ENCODE measurements around the gene UMPS.
A peak's percentile ranks its signal among the peaks of the same experiment; 100 is the strongest.
"Not testable (repeated sequence)": the region's sequence is repeated elsewhere in the genome, so short reads cannot be mapped to it uniquely, and the experiment has no call there.

Gene UMPS

GRCh38 chr3:124707656-124708062, 22.6 kb upstream of the UMPS start:
- DNase-seq, result no peak

- DNase-seq, result no peak
Measured at GRCh38 chr3:124714223-124714853, 15.9 kb upstream of the UMPS start.

DNA sequence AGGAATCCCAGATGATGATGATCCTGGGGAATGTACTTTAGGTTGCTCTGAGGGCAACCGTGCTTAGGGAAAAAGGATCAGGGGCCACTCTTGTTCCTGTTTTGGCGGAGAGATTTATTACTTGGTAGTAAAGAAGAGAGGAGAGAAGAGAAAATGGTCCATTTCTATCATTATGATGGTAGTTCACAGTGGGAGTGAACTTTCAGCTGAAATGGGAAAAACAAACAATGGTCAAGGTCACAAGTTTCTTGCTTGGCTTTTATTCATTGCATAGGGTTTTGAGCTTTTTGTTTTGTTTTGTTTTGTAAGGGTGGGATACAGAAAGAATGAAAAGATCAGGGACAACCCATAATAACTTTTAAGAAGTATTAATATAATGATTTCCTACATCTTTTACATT, 7.7 kb upstream of the UMPS start:
- no peak for DNase-seq

- DNase-seq, result no peak
Measured at GRCh38 chr3:124730941-124731297, 667 bp downstream of the UMPS start.

DNA sequence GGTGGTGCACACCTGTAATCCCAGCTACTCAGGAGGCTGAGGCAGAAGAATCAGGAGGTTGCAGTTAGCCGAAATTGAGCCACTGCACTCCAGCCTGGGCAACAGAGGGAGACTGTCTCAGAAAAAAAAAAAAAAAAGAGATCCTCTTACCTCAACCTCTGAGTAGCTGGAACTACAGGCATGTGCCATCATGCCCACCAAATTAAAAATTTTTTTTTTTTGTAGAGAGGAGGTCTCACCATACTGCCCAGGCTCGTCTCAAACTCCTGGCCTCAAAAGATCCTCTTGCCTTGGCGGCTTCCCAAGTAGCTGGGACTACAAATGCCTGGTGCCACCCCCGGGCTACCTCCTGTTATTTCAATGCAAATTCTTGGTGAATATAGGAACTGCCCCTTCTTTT, 1.5 kb downstream of the UMPS start:
- DNase-seq, result no peak

GRCh38 chr3:124741027-124741426, 10.8 kb downstream of the UMPS start:
- no peak for DNase-seq

DNA sequence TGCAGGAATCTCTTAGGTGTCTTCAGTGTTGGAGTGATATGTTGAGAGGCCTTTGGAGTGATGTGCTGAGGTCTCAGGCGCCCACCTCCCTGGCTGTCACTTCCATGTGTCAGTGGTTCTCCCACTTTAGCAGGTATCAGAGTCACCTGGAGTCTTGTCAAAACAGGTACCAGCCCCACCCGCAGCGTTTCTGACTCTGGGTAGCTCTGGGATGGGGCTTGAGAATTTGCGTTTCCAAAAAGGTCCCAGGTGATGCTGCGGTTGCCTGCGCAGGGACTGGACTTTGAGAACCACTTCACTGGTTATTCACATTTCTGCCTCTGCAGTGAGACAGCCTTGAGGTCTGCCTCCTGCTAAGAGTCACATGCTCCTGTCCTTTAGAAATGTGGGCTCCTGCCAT, 15.5 kb downstream of the UMPS start:
- DNase-seq, result no peak

GRCh38 chr3:124747111-124747981, 17.1 kb downstream of the UMPS start:
- no peak for DNase-seq

DNA sequence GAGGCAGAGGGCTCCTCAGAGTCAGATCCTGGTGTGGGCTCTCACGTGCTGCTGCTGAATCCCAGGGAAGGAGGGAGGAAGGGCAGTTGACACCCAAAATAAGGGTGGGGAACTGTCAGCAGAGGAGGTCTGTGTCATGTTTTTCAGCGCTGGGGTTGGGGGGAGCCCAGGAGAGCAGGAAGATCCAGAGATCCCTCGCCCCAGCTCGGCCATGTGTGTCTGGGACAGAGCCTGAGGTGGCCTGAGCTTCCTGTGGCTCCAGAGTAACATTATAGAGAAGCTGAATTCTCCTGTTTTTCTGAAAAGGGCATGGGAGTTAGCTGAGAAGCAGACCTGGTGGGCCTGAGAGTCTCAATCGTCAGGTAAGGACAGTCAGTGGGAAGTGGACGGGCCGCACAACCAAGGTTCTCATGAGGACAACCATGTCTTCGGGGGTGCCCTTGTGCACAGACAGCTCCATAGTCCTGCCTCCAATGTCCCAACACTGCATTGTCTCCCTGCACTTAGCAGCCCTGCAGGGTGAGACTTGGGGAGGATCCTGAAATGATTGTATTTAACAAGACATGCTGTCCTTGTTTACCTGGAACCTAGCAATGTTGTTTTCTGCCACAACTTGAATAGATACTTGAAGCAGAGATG, 18.4 kb downstream of the UMPS start:
- DNase-seq, result no peak

DNA sequence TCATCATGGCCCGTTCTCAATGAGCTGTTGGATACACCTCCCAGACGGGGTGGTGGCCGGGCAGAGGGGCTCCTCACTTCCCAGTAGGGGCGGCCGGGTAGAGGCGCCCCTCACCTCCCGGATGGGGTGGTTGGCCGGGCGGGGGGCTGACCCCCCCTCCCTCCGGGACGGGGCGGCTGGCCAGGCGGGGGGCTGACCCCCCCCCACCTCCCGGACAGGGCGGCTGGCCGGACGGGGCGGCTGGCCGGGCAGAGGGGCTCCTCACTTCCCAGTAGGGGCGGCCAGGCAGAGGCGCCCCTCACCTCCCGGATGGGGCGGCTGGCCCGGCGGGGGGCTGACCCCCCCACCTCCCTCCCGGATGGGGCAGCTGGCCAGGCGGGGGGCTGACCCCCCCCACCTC, 19.6 kb downstream of the UMPS start:
- DNase-seq, result not testable (repeated sequence)

DNA sequence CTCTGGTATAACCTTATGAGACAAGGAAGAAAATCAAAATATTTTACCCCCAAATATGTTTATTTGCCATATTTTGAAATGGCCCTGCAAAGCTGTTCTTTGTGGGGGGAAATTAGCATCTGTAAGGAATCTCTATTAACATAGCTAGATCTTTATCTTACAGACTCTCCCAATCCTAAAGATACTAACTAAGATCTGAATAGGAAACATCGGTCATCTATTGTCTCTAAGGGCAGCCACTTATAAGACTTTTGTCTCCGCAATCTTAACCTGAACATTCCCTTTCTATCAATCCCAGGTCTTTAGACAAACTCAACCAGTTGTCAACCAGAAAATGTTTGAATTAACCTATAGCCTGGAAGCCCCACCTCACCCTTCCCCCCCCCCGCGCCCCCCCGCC, 21.2 kb downstream of the UMPS start:
- no peak for DNase-seq

DNA sequence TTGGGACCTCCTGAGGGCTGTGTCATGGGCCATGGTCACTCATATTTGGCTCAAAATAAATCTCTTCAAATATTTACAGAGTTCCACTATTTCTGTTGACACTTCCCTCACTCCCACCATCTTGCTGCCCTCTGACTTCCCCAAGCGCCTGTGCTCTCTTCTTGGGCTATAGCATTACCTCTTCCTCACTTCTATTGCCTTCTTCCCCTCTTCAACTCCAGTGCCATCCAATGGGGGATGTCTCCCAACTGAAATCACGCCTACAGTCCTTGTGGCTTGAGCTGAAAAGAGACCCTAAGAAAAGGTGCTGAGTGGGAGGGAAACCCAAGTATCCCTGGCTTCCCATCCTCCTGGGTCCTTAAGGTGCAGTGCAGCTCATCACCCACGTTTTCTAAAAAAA, 21.8 kb downstream of the UMPS start:
- no peak for DNase-seq

DNA sequence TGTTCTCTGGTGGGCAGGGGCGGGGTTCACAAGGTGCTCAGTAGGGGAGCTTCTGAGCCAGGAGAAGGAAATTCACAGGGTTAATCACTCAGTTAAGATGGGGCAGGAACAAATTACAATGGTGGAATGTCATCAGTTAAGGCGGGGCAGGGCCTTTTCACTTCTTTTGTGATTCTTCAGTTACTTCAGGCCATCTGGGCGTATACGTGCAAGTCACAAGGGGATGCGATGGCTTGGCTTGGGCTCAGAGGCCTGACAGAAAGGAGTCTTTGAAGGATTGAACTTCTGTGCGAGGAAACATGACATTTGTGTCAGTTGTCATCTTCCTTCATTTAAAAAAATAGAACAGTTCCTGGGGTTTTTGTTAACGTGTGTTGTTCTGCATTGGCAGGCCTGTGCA, 27.7 kb downstream of the UMPS start:
- not testable (repeated sequence) for DNase-seq

GRCh38 chr3:124758851-124759635, 28.8 kb downstream of the UMPS start:
- no peak for DNase-seq

DNA sequence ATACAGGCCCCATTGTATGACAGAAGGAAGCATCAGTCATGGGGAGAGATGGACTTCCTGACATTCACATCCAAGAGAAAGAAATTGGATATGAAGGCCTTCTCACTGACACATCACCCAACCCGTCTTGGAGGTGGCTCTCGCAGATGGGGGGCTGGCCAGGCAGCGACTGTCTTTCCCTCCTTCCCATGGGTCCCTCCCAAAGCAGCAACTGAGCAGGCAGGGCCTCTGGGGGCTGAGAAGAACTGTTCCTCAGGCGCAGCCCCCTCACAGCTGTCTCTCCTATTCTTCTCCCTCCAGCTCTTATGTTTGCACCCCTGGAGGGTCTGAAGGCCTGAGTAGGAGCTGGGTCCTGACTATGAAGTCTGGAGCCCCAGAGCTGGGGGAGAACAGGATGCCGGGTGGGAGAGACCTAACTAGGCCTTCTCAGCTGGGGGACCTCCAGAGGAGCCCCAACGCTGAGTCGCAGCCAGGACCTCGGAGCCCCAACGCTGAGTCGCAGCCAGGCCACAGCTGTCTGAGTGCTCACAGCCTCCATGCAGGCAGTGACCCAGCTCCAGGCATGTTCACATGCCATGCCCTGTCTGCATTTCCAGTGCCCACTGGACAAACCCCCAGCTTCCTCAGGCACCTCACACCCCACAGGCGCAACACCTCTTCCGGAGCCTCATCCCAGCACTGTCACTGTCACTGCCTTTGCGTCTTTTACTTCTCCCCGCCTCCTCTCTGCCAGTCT, 29.6 kb downstream of the UMPS start:
- no peak for DNase-seq

GRCh38 chr3:124760601-124761000, 30.3 kb downstream of the UMPS start:
- DNase-seq, result no peak

DNA sequence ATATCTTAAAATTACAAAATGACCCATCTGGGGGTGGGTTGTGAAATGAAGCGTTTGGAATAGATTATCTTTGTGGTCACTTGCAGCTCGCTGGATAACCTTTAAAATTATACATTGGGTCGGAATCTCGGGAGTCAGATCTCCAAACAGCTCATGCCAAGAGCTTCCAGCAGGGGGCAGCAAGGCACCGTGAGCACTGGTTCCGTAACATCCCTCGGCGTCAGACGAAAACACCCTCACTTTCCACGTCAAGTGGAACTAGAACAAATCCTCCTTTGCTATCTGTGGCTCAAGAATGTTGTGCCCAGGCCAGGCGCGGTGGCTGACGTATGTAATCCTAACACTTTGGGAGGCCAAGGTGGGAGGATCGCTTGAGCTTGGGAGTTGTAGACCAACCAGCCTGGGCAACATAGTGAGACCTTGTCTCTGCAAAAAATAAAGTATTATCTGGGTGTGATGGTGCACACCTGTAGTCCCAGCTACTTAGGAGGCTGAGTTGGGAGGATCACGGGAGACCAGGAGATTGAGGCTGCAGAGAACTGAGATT, 31.1 kb downstream of the UMPS start:
- peak; percentile 92 for DNase-seq

DNA sequence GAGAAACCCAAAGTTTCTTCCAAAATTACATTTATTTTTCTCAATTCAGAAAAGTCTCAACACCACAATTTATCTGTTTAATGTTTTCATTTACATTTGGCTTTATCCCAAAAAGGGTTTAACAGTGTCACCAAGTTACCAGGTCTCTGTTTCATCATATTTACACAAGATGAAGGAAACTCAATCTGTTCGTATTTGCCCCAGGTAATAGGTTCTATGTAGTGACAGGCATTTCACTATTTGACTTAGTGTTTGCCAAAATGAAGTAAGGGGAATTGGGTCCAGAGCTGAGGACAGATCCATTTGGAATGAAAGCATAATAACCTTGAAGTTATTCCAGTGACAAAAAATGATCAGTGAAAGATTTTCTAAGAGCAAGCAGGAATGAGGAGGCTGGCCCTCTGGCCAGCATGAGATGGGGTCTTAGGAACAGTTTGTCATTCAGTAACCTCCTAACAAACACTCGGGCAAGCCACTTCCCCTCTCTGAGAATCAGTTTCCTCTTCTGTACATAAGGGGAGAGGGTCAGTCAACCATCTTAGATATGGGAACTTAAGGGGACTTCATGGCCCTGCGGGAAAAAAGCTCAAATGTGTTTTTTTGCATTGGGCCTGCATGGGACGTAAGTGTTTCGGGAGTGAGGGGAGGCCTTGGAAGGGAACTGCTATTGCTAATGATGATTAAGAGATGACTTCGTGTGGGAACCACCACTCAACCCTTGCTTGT, 31.8 kb downstream of the UMPS start:
- DNase-seq, result peak; percentile 32

- no peak for DNase-seq
Measured at GRCh38 chr3:124762661-124763011, 32.4 kb downstream of the UMPS start.

DNA sequence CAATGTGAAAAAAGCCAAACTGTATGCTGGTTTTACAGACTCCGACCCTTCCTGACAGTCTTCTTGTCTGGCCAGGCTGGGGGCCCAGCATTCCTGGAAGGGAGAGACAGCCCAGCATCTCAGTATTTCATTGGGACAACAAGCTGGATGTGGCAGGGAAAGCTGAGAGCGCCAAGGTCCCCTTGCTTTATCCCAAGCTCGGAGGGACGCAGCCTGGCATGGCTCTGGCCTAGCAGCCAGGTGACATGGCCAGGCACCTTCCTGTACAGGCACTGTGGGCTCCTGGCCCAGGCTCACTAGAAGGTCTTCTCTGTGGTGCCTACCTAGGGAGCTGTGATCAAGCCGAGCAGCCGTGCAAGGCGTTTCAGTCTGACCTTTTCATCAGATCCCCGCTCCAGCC, 33.0 kb downstream of the UMPS start:
- DNase-seq, result no peak

DNA sequence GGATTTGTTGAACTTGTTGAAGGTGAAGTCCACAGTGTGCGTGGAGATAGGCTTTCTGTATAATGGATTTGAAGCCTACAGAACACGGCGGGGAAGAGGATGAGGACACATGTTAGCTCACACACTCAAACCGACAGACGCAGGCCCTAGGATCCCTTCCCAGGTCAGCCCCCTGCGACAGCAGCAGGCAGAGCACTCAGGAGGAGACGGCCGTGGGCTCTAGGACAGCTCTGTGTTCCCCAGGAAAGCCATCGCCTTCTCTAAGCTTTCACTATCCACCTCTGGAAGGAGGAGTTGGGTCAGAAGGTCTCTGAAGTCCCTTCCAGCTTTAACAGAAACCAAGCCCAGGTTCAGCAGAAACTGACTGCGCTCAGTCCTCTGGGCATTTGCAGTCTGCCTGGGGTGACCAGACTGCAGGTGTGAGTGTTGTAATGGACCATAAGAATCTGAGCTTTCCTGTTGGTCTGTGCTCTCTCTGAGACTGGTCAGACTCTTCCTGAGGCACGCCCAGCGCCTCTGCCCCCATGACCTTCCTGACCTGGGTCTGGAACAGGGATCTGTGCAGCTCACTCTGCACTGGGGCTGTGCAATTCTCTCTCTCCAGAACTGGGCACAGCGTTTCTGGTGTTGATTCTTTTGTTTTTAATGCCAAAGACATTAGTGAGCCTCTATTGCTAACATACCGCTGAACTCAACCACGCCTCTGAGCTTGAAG, 33.5 kb downstream of the UMPS start:
- DNase-seq, result no peak

Data from suppressor macrophage treated with lipopolysaccharide for 4 hours (primary cell).